Testis (tissue), 2 donors: Measurements from ENCODE around the gene TBCE.

Source experiments
- CTCF ChIP-seq, 3 experiments: fragments of 450-650 bp in 2 of 3; fragments of 200-600 bp in 1 of 3; sonication (generic) in 1 of 3; IDR thresholded peaks; one replicate each; pipeline ENCODE4 v1.5.1; 2016 to 2019; ENCODE audit warnings: antibody characterized with exemption in 3 of 3, mild to moderate bottlenecking in 2 of 3, moderate library complexity in 1 of 3
- POLR2A ChIP-seq: fragments of 450-650 bp; IDR thresholded peaks from one replicate; pipeline ENCODE4 v1.6.1; 2017; ENCODE audit warnings: antibody characterized with exemption, mild to moderate bottlenecking, moderate library complexity

GRCh38 chr1:235357485-235358373 lies 9.5 kb upstream of the TBCE start:
- TF ChIP-seq CTCF (IDR thresholded peaks at IDR 0.05) (no peak), POLR2A (no peak)
